Measurements from ENCODE around the gene TRIM25.

TRIM25 gene

GRCh38 chr17:56867948-56868376, 45.9 kb downstream of the TRIM25 start:
- DNase-seq (ENCODE audit: low read depth in 2 of 2): no peak

- no peak for DNase-seq (ENCODE audit: low read depth in 2 of 2)
These were observed 47.4 kb downstream of the TRIM25 start for GRCh38 chr17:56866496-56866895.

GRCh38 chr17:56866076-56866475, 47.8 kb downstream of the TRIM25 start:
- DNase-seq (ENCODE audit: low read depth in 2 of 2): no peak

- DNase-seq (ENCODE audit: low read depth in 2 of 2): no peak
These were observed 49.9 kb downstream of the TRIM25 start for GRCh38 chr17:56863974-56864373.

GRCh38 chr17:56861899-56862298, 52.0 kb downstream of the TRIM25 start:
- DNase-seq (ENCODE audit: low read depth in 2 of 2): no peak

- no peak for DNase-seq (ENCODE audit: low read depth in 2 of 2)
These were observed 62.8 kb downstream of the TRIM25 start for GRCh38 chr17:56851008-56851407.

GRCh38 chr17:56850591-56850990, 63.3 kb downstream of the TRIM25 start:
- DNase-seq (ENCODE audit: low read depth in 2 of 2): no peak

- DNase-seq (ENCODE audit: low read depth in 2 of 2): no peak
These were observed 64.7 kb downstream of the TRIM25 start for GRCh38 chr17:56849131-56849530.

GRCh38 chr17:56847106-56847505, 66.7 kb downstream of the TRIM25 start:
- DNase-seq (ENCODE audit: low read depth in 2 of 2): no peak

GRCh38 chr17:56845934-56846333, 67.9 kb downstream of the TRIM25 start:
- DNase-seq (ENCODE audit: low read depth in 2 of 2): no peak

GRCh38 chr17:56842577-56842976, 71.3 kb downstream of the TRIM25 start:
- no peak for DNase-seq (ENCODE audit: low read depth in 2 of 2)

GRCh38 chr17:56838687-56839086, 75.2 kb downstream of the TRIM25 start:
- no peak for DNase-seq (ENCODE audit: low read depth in 2 of 2)
